ENCODE results near the gene ZKSCAN2. TPM values are rescaled to one million over a fixed set of nuclear protein-coding genes. Genes with fewer than 3 reads are reported as not detected.

Gene ZKSCAN2
- total RNA-seq, 2 experiments from 2014 or later, result 7.6 to 11.7 TPM

DNA sequence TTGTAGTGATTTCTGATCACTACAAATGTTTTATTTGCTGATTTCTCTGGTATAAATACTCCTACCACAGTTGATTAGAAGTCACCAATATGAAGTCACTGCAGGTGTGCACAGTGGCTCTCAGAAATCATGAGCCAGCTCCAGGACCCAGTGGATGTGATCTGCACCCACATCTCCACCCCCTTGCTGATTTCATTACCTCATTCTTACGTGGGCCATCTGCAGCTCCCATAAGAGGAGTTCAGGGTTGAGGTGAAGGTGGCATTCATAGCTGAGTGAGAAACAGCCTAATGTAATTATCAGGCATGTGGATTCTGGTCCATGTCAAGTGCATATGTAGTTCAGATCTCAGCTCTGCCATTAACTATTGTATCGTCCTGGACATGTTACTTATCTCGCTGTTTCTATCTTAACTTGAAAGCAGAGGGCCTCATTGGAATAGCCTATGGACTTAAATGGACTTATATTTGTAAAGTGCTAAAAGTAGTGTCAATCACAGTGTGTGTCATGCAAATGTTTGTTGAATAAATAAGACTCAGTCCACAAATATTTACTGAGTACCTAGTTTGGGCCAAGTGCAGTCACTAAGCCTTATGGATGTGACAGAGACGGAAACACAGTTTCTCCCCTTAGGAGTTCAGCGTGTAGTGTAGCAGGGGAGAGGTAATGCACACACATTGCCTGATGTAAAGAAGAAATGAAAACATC, 40.7 kb upstream of the ZKSCAN2 start:
- no peak for DNase-seq (ENCODE audit: low spot score)
- Histone ChIP-seq H2AFZ (ENCODE audit: low read length) (no peak overlapping the region), H3K9me2 (ENCODE audit: insufficient read depth, low read length) (no peaks in the 10 kb centered on the region), H3K4me1 (ENCODE audit: insufficient read depth, low read length, poor library complexity, severe bottlenecking) (no peaks in the 10 kb centered on the region), H3K4me3 (ENCODE audit: low read depth, low read length, poor library complexity, severe bottlenecking) (no peak overlapping the region), H3K9me3 (ENCODE audit: low read length) (no peaks in the 10 kb centered on the region), H4K20me1 (ENCODE audit: insufficient read depth, low read length) (no peaks in the 10 kb centered on the region), H3K27ac (ENCODE audit: low read depth, low read length, poor library complexity, severe bottlenecking) (no peak overlapping the region), H3K79me2 (ENCODE audit: insufficient read depth, low read depth, low read length) (no peaks in the 10 kb centered on the region), H3K36me3 (ENCODE audit: insufficient read depth, low read length) (no peaks in the 10 kb centered on the region), H3K4me2 (ENCODE audit: low read length) (no peak overlapping the region)
- TF ChIP-seq, protein P1, sequence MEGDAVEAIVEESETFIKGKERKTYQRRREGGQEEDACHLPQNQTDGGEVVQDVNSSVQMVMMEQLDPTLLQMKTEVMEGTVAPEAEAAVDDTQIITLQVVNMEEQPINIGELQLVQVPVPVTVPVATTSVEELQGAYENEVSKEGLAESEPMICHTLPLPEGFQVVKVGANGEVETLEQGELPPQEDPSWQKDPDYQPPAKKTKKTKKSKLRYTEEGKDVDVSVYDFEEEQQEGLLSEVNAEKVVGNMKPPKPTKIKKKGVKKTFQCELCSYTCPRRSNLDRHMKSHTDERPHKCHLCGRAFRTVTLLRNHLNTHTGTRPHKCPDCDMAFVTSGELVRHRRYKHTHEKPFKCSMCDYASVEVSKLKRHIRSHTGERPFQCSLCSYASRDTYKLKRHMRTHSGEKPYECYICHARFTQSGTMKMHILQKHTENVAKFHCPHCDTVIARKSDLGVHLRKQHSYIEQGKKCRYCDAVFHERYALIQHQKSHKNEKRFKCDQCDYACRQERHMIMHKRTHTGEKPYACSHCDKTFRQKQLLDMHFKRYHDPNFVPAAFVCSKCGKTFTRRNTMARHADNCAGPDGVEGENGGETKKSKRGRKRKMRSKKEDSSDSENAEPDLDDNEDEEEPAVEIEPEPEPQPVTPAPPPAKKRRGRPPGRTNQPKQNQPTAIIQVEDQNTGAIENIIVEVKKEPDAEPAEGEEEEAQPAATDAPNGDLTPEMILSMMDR (conservative IDR thresholded peaks at IDR 0.05; ENCODE audit: low read length), result no peak
- TF ChIP-seq EZH2phosphoT487 (IDR thresholded peaks at IDR 0.05; ENCODE audit: borderline replicate concordance, low read depth, low read length), result no peak
- POLR2A ChIA-PET, result interaction anchor here (0.6 to 0.9 kb wide), 2 partner anchors 14 to 806 kb away, joined by 3 to 4 read pairs; no protein-coding TSS in a partner anchor
- CTCF ChIA-PET (ENCODE audit: unreplicated experiment), result no interaction called here
- no TSS peak for BruUV-seq (replicated peaks)
- intact Hi-C loops (cut with micrococcal nuclease; ENCODE audit: unreplicated experiment), result no loop called here

- no TSS peak for BruUV-seq (replicated peaks)
- POLR2A ChIA-PET, result interaction anchor here (0.7 to 0.9 kb wide), 2 partner anchors 13 to 1490 kb away, joined by 3 read pairs; no protein-coding TSS in a partner anchor
- intact Hi-C loops (cut with micrococcal nuclease; ENCODE audit: unreplicated experiment), result no loop called here
Observed at GRCh38 chr16:25297151-25297787, 39.6 kb upstream of the ZKSCAN2 start.

More at GRCh38 chr16:25297151-25297787, 39.6 kb upstream of the ZKSCAN2 start:
- H3K27ac ChIP-seq (ENCODE audit: low read depth, low read length, poor library complexity, severe bottlenecking), result no peak overlapping the region
- H2AFZ ChIP-seq (ENCODE audit: low read length), result no peak overlapping the region
- no peak overlapping the region for H3K4me2 ChIP-seq (ENCODE audit: low read length)
- TF ChIP-seq EZH2phosphoT487 (IDR thresholded peaks at IDR 0.05; ENCODE audit: borderline replicate concordance, low read depth, low read length), result no peak
- TF ChIP-seq, protein P1 (conservative IDR thresholded peaks at IDR 0.05; ENCODE audit: low read length), result no peak
- CTCF ChIA-PET (ENCODE audit: unreplicated experiment), result no interaction called here
- no peaks in the 10 kb centered on the region for H4K20me1 ChIP-seq (ENCODE audit: insufficient read depth, low read length)
- H3K9me3 ChIP-seq (ENCODE audit: low read length), result no peaks in the 10 kb centered on the region
- H3K36me3 ChIP-seq (ENCODE audit: insufficient read depth, low read length), result no peaks in the 10 kb centered on the region
- no peaks in the 10 kb centered on the region for H3K79me2 ChIP-seq (ENCODE audit: insufficient read depth, low read depth, low read length)
- no peaks in the 10 kb centered on the region for H3K4me1 ChIP-seq (ENCODE audit: insufficient read depth, low read length, poor library complexity, severe bottlenecking)
- no peak for DNase-seq (ENCODE audit: low spot score)
- no peak overlapping the region for H3K4me3 ChIP-seq (ENCODE audit: low read depth, low read length, poor library complexity, severe bottlenecking)
- no peaks in the 10 kb centered on the region for H3K9me2 ChIP-seq (ENCODE audit: insufficient read depth, low read length)

All from OCI-LY7 (cell line).